Kidney capillary endothelial cell (primary cell): ENCODE results near the gene XIAP.

ENCODE experiments used
- DNase-seq: peaks from one replicate; pipeline ENCODE4 v3.0.0-alpha.2; 2018; ENCODE audit warnings: low spot score

Gene XIAP

DNA sequence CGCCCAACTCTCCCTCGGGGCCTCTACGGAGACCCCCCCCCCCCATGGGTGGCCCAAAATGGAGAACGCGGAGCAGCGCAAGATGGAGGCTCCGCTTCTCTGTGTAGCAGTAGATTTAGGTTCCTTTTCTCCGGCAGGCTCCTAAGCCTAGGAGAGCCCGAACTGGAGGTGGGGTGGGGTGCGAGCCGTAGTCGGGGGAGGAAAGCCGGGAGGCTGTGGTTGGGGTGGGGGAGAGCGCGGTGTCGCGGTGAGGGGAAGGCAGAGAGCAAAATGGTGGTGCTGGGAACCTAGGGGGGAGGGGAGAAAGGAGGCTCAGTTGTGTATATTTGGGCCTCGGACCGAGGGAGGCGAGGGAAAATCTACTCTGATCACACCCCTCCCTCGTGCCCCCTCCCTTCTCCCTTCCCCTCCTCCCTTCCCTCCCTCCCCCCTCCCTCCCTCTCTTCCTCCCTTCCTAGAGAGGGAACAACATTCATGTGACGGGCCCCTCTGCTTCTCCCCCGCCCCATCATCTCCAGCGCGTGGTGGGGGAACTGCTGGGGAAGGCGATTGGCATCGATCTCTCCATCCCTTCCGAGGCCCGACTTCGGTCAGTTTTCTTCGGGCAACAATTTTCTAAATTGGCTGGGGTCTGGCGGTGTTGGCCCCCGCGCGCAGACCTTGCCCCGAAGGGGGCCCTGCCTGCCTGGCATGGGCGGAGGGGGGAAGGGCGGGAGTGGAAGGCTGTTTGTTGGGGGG, 101.6 kb downstream of the XIAP start, which contains the start of gene STAG2:
TSS of gene STAG2 (plus strand) at position 439 of the 738 bp plus-strand sequence. CDS start 60,922 bp downstream, outside the sequence.
- DNase-seq: peak; percentile 35

DNA sequence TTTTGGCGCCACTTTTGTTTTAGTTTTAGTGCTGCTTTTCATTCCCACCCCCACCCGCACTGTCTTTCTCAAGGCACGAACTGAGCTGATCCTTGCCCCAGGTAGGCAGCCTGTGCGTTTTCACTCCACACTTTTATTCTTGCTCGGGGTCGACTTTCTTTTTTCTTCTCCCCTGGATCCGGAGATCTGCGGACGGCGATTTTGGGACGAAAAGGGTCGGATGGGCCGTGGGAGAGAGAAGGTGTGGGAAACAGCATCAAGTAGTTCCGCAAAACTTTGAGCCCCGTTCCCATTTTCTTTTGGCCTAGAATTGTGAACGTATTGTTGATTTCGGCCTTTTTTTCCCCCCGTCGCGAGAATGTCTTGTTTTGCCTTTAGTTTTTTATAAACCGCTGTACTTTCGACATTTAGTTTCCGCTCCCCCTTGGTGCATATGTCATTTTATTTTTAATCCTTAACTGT, 102.2 kb downstream of the XIAP start:
- DNase-seq: no peak

DNA sequence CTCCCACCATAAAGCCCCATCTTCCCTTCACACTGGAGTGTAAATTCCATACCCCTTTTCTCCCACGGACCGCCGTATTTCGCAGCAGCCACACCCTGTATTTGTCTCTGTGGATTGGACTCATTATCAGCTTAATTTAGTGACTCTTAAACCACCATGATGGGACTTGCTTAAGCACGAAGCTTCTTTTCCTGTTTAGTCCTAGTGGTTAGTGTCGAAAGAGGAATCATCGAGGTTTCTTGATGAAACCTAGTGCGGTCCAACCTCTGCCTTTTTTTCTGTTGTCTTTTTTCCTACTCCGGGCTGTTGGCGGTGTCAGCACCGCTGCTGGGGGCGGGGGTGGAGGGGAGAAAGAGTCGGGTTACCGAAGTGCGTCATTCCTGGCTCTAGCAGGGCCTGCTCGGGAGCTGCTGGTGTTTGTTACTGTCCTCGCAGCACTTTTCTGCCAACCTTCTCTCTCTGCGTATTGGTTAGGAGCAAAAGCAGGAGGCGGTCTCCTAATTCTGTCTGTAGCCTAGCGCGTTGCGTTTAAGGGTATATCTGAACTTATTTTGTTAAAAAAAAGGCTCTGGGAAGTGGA, 103.0 kb downstream of the XIAP start:
- peak; percentile 67 for DNase-seq
